ENCODE measurements around the gene CEP128. TPM values are rescaled to one million over a fixed set of nuclear protein-coding genes. Genes with fewer than 3 reads are reported as not detected.
"Not testable (repeated sequence)": the region's sequence is repeated elsewhere in the genome, so short reads cannot be mapped to it uniquely, and the experiment has no call there.

The CEP128 gene
- total RNA-seq, 1 experiment from 2014 or later: 16.4 TPM

- DNase-seq (ENCODE audit: low read depth, low spot score) (peak; percentile 37), ATAC-seq (peak; percentile 82)
- POLR2A ChIA-PET; intact Hi-C loops (cut with micrococcal nuclease); H3K36me3 ChIP-seq (ENCODE audit: control insufficient read depth in 1 of 2, insufficient read depth in 2 of 2, low read length in 2 of 2); H4K20me1 ChIP-seq (ENCODE audit: insufficient read depth); H3K9me3 ChIP-seq (ENCODE audit: control insufficient read depth in 1 of 2, insufficient read depth in 1 of 2, low read depth in 1 of 2, low read length in 2 of 2); H3K79me2 ChIP-seq (ENCODE audit: insufficient read depth, low read length); CTCF ChIA-PET; H3K27me3 ChIP-seq (ENCODE audit: insufficient read depth, low read length); H2AFZ ChIP-seq (ENCODE audit: low read depth, low read length, poor library complexity, severe bottlenecking); H3K27ac ChIP-seq (ENCODE audit: low read depth, low read length); H3K9me2 ChIP-seq (ENCODE audit: insufficient read depth); BruUV-seq (replicated peaks): not testable (repeated sequence)
- H3K4me3 ChIP-seq (replicated peaks in 1 of 2; ENCODE audit: low read depth in 1 of 2, low read length in 2 of 2): peak overlapping the region in 1 of 2 experiments; percentile 30; a peak in 2 of 4 replicates
- H3K4me2 ChIP-seq (ENCODE audit: low read length): peak overlapping the region; percentile 68
- H3K4me1 ChIP-seq (ENCODE audit: control insufficient read depth in 1 of 2, insufficient read depth in 2 of 2, low read length in 2 of 2): peaks cover 8 to 15% of the 10 kb centered on the region in 2 experiments; a peak in 3 of 4 replicates
- RAD21 ChIA-PET (ENCODE audit: low non-redundant PET in 1 of 2, low total read pairs in 2 of 2, uncharacterized antibody in 2 of 2, unreplicated experiment in 2 of 2): interaction anchor here in 1 of 2 experiments (0.7 kb wide), 1 partner anchor 30 kb away, joined by 3 read pairs; the partner anchor contains the start of gene CEP128
- H3K9ac ChIP-seq (ENCODE audit: low read length): peak overlapping the region; percentile 9; the same call in 1 of the 2 replicates
- peak; percentile 33; the same call in 1 of the 2 replicates for TF ChIP-seq SP1 (IDR thresholded peaks at IDR 0.05; ENCODE audit: low read depth)
- peak; percentile 54 for TF ChIP-seq FOSL1 (IDR thresholded peaks at IDR 0.05; ENCODE audit: low read depth)
- peak; percentile 73 for TF ChIP-seq CBX3 (IDR thresholded peaks at IDR 0.05; ENCODE audit: low read depth)
- TF ChIP-seq JUND (IDR thresholded peaks at IDR 0.05): peak; percentile 32; the same call in 1 of the 2 replicates
These were observed 29.5 kb downstream of the CEP128 start for GRCh38 chr14:80912013-80912412.

GRCh38 chr14:80906946-80907345 is 34.6 kb downstream of the CEP128 start:
- no peaks in the 10 kb centered on the region for H3K9me3 ChIP-seq (ENCODE audit: control insufficient read depth in 1 of 2, insufficient read depth in 1 of 2, low read depth in 1 of 2, low read length in 2 of 2)
- no peaks in the 10 kb centered on the region for H3K36me3 ChIP-seq (ENCODE audit: control insufficient read depth in 1 of 2, insufficient read depth in 2 of 2, low read length in 2 of 2)
- CTCF ChIA-PET: no interaction called here
- H3K9me2 ChIP-seq (ENCODE audit: insufficient read depth): no peaks in the 10 kb centered on the region
- POLR2A ChIA-PET: no interaction called here
- no peak overlapping the region for H3K4me3 ChIP-seq (replicated peaks in 1 of 2; ENCODE audit: low read depth in 1 of 2, low read length in 2 of 2)
- H3K27ac ChIP-seq (ENCODE audit: low read depth, low read length): no peak overlapping the region
- H4K20me1 ChIP-seq (ENCODE audit: insufficient read depth): no peaks in the 10 kb centered on the region
- H3K79me2 ChIP-seq (ENCODE audit: insufficient read depth, low read length): no peaks in the 10 kb centered on the region
- BruUV-seq (replicated peaks): no TSS peak
- no peak overlapping the region for H3K4me2 ChIP-seq (ENCODE audit: low read length)
- peaks cover 2 to 6% of the 10 kb centered on the region in 2 experiments; a peak in 2 of 4 replicates for H3K4me1 ChIP-seq (ENCODE audit: control insufficient read depth in 1 of 2, insufficient read depth in 2 of 2, low read length in 2 of 2)
- no peak for TF ChIP-seq MAX (IDR thresholded peaks at IDR 0.05)
- no peak for TF ChIP-seq ZFX (IDR thresholded peaks at IDR 0.05)
- TF ChIP-seq CTCF (IDR thresholded peaks at IDR 0.05 in 2 of 3, conservative IDR thresholded peaks at IDR 0.05 in 1 of 3; ENCODE audit: borderline replicate concordance in 1 of 3, insufficient read depth in 1 of 3, low read depth in 2 of 3, low read length in 2 of 3): no peak
- no peak for TF ChIP-seq EGR1 (IDR thresholded peaks at IDR 0.05; ENCODE audit: low read depth)
- no peak for TF ChIP-seq EZH2phosphoT487 (IDR thresholded peaks at IDR 0.05; ENCODE audit: borderline replicate concordance)
- no peak for TF ChIP-seq ZNF274 (IDR thresholded peaks at IDR 0.05; ENCODE audit: low read depth, low read length)
- no peak for TF ChIP-seq YY1 (IDR thresholded peaks at IDR 0.05; ENCODE audit: extremely low read depth, insufficient replicate concordance, low read depth, low read length)
- no peak for TF ChIP-seq SRF (IDR thresholded peaks at IDR 0.05; ENCODE audit: low read depth)
- no peak for TF ChIP-seq ATF3 (IDR thresholded peaks at IDR 0.05)
- no peak for TF ChIP-seq CEBPB (IDR thresholded peaks at IDR 0.05; ENCODE audit: low read depth)
- TF ChIP-seq CBX3 (IDR thresholded peaks at IDR 0.05; ENCODE audit: low read depth): no peak
- TF ChIP-seq FOSL1 (IDR thresholded peaks at IDR 0.05; ENCODE audit: low read depth): no peak
- intact Hi-C loops (cut with micrococcal nuclease): no loop called here
- DNase-seq (ENCODE audit: low read depth, low spot score) (no peak), ATAC-seq (no peak)
- H3K9ac ChIP-seq (ENCODE audit: low read length): no peak overlapping the region
- RAD21 ChIA-PET (ENCODE audit: low non-redundant PET in 1 of 2, low total read pairs in 2 of 2, uncharacterized antibody in 2 of 2, unreplicated experiment in 2 of 2): no interaction called here
- no peaks in the 10 kb centered on the region for H3K27me3 ChIP-seq (ENCODE audit: insufficient read depth, low read length)
- no peak overlapping the region for H2AFZ ChIP-seq (ENCODE audit: low read depth, low read length, poor library complexity, severe bottlenecking)

Data from HCT116 (cell line).